ENCODE measurements around the gene CHCHD3.

DNA sequence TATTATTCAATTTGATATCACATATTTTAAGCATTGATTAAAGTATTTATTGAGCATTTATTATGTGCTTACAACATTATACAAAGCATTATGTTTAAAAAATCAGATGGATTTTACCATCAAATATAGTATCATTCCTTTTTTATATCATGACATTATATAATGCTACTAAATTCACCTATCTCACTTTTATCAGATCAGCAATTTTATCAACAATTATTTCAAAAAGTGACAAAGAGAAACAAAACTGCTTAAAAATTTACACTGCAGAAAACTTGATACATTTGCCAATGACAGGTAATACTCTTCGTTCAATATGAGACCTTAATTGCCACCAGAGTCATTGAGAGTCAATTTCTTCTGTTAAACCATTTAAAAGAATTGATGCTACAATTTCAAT is 82.0 kb downstream of the CHCHD3 start:
- TF ChIP-seq, protein P1, sequence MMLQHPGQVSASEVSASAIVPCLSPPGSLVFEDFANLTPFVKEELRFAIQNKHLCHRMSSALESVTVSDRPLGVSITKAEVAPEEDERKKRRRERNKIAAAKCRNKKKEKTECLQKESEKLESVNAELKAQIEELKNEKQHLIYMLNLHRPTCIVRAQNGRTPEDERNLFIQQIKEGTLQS (IDR thresholded peaks at IDR 0.05), result no peak
- TF ChIP-seq, protein P2, sequence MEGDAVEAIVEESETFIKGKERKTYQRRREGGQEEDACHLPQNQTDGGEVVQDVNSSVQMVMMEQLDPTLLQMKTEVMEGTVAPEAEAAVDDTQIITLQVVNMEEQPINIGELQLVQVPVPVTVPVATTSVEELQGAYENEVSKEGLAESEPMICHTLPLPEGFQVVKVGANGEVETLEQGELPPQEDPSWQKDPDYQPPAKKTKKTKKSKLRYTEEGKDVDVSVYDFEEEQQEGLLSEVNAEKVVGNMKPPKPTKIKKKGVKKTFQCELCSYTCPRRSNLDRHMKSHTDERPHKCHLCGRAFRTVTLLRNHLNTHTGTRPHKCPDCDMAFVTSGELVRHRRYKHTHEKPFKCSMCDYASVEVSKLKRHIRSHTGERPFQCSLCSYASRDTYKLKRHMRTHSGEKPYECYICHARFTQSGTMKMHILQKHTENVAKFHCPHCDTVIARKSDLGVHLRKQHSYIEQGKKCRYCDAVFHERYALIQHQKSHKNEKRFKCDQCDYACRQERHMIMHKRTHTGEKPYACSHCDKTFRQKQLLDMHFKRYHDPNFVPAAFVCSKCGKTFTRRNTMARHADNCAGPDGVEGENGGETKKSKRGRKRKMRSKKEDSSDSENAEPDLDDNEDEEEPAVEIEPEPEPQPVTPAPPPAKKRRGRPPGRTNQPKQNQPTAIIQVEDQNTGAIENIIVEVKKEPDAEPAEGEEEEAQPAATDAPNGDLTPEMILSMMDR (IDR thresholded peaks at IDR 0.05; ENCODE audit: low read depth, low read length, missing input control), result no peak
- no peak for TF ChIP-seq JUND (IDR thresholded peaks at IDR 0.05)
- no peak for TF ChIP-seq HNF4A (conservative IDR thresholded peaks at IDR 0.05)
- TF ChIP-seq, protein P3, sequence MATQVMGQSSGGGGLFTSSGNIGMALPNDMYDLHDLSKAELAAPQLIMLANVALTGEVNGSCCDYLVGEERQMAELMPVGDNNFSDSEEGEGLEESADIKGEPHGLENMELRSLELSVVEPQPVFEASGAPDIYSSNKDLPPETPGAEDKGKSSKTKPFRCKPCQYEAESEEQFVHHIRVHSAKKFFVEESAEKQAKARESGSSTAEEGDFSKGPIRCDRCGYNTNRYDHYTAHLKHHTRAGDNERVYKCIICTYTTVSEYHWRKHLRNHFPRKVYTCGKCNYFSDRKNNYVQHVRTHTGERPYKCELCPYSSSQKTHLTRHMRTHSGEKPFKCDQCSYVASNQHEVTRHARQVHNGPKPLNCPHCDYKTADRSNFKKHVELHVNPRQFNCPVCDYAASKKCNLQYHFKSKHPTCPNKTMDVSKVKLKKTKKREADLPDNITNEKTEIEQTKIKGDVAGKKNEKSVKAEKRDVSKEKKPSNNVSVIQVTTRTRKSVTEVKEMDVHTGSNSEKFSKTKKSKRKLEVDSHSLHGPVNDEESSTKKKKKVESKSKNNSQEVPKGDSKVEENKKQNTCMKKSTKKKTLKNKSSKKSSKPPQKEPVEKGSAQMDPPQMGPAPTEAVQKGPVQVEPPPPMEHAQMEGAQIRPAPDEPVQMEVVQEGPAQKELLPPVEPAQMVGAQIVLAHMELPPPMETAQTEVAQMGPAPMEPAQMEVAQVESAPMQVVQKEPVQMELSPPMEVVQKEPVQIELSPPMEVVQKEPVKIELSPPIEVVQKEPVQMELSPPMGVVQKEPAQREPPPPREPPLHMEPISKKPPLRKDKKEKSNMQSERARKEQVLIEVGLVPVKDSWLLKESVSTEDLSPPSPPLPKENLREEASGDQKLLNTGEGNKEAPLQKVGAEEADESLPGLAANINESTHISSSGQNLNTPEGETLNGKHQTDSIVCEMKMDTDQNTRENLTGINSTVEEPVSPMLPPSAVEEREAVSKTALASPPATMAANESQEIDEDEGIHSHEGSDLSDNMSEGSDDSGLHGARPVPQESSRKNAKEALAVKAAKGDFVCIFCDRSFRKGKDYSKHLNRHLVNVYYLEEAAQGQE (IDR thresholded peaks at IDR 0.05), result no peak
- no peak for TF ChIP-seq SP1 (IDR thresholded peaks at IDR 0.05)
- no peak for TF ChIP-seq FOXA1 (IDR thresholded peaks at IDR 0.05)
- TF ChIP-seq RAD21 (IDR thresholded peaks at IDR 0.05), result no peak
- TF ChIP-seq TAF1 (conservative IDR thresholded peaks at IDR 0.05), result no peak
- no peak for TF ChIP-seq EGR1 (IDR thresholded peaks at IDR 0.05; ENCODE audit: low read depth in 2 of 2)
- no peak for TF ChIP-seq GABPA (IDR thresholded peaks at IDR 0.05 in 1 of 2, conservative IDR thresholded peaks at IDR 0.05 in 1 of 2)

Measured in liver (tissue), 3 donors.